ENCODE results near the gene UBLCP1. TPM values are rescaled to one million over a fixed set of nuclear protein-coding genes. Genes with fewer than 3 reads are reported as not detected.
"Not testable (repeated sequence)": the region's sequence is repeated elsewhere in the genome, so short reads cannot be mapped to it uniquely, and the experiment has no call there.

Gene UBLCP1
- total RNA-seq, 2 experiments from 2014 or later: 11.3 to 24.9 TPM

DNA sequence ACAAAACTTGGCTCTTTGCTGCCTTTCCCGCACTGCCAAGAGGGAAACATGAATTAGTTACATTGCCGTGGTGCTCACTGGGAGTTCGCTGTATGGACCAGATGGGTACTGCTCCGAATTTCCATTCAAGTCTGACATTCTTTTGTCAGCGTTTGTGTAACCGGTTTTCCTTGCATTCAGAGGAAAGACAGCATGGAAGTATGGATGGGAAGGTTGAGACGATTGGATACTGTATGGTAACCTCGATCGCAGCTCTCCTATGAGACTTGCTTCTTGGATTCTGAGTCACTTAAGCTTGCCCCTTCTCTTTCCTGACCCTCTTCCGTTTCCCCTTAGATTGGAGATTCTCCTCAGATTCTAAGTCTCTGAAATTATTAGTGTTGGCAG, 625 bp upstream of the UBLCP1 start:
- H3K9me3 ChIP-seq (ENCODE audit: low read length): peaks cover 10% of the 10 kb centered on the region; the same call in 1 of the 2 replicates
- peak overlapping the region; percentile 97 for H3K4me3 ChIP-seq (ENCODE audit: low read depth, low read length, poor library complexity, severe bottlenecking)
- no peak for DNase-seq (ENCODE audit: low spot score)
- no peaks in the 10 kb centered on the region for H3K9me2 ChIP-seq (ENCODE audit: insufficient read depth, low read length)
- H3K4me2 ChIP-seq (ENCODE audit: low read length): peak overlapping the region; percentile 75
- peaks cover 9% of the 10 kb centered on the region; the same call in 1 of the 2 replicates for H3K79me2 ChIP-seq (ENCODE audit: insufficient read depth, low read depth, low read length)
- H3K36me3 ChIP-seq (ENCODE audit: insufficient read depth, low read length): peaks cover 13% of the 10 kb centered on the region; the same call in 1 of the 2 replicates
- H2AFZ ChIP-seq (ENCODE audit: low read length): peak overlapping the region; percentile 89
- peak overlapping the region; percentile 72 for H3K27ac ChIP-seq (ENCODE audit: low read depth, low read length, poor library complexity, severe bottlenecking)
- H4K20me1 ChIP-seq (ENCODE audit: insufficient read depth, low read length): no peaks in the 10 kb centered on the region
- BruUV-seq (replicated peaks): no TSS peak
- CTCF ChIA-PET (ENCODE audit: unreplicated experiment): interaction anchor here (1.0 kb wide), 1 partner anchor 19 kb away, joined by 3 read pairs; no protein-coding TSS in a partner anchor
- intact Hi-C loops (cut with micrococcal nuclease; ENCODE audit: unreplicated experiment): loop anchor here (2.0 to 5.0 kb wide), 2 partner anchors 54 to 105 kb away; partner anchors contain the start of gene RNF145
- TF ChIP-seq EZH2phosphoT487 (IDR thresholded peaks at IDR 0.05; ENCODE audit: borderline replicate concordance, low read depth, low read length): no peak
- TF ChIP-seq, protein P1, sequence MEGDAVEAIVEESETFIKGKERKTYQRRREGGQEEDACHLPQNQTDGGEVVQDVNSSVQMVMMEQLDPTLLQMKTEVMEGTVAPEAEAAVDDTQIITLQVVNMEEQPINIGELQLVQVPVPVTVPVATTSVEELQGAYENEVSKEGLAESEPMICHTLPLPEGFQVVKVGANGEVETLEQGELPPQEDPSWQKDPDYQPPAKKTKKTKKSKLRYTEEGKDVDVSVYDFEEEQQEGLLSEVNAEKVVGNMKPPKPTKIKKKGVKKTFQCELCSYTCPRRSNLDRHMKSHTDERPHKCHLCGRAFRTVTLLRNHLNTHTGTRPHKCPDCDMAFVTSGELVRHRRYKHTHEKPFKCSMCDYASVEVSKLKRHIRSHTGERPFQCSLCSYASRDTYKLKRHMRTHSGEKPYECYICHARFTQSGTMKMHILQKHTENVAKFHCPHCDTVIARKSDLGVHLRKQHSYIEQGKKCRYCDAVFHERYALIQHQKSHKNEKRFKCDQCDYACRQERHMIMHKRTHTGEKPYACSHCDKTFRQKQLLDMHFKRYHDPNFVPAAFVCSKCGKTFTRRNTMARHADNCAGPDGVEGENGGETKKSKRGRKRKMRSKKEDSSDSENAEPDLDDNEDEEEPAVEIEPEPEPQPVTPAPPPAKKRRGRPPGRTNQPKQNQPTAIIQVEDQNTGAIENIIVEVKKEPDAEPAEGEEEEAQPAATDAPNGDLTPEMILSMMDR (conservative IDR thresholded peaks at IDR 0.05; ENCODE audit: low read length): no peak
- H3K4me1 ChIP-seq (ENCODE audit: insufficient read depth, low read length, poor library complexity, severe bottlenecking): peaks cover 17% of the 10 kb centered on the region
- POLR2A ChIA-PET: interaction anchor here (0.9 to 2.7 kb wide), 4 partner anchors 10 to 23 kb away, joined by 3 to 8 read pairs (median 4); no protein-coding TSS in a partner anchor

DNA sequence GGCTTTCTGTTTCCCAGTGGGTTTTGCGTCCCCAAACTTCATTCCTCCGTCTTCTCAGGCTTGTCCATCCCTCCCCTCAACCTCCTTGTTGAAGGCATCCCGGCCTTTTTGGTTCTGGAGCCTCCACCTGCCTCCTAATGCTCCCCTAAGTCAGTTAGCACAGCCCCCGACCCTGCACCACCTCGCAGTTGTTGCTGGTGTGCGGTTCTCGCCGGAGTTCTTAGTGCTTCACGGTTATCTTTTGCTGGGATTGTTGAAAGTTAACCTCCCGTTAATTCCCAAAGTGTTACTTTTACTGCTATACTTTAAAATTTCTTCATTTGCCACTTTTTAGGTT, 447 bp downstream of the UBLCP1 start:
- peaks cover 17% of the 10 kb centered on the region for H3K4me1 ChIP-seq (ENCODE audit: insufficient read depth, low read length, poor library complexity, severe bottlenecking)
- no peaks in the 10 kb centered on the region for H3K9me2 ChIP-seq (ENCODE audit: insufficient read depth, low read length)
- peak overlapping the region; percentile 97 for H3K4me3 ChIP-seq (ENCODE audit: low read depth, low read length, poor library complexity, severe bottlenecking)
- peaks cover 14% of the 10 kb centered on the region; the same call in 1 of the 2 replicates for H3K9me3 ChIP-seq (ENCODE audit: low read length)
- BruUV-seq (replicated peaks): no TSS peak
- peak; percentile 20 for DNase-seq (ENCODE audit: low spot score)
- peak overlapping the region; percentile 75 for H3K4me2 ChIP-seq (ENCODE audit: low read length)
- ChIA-PET CTCF (ENCODE audit: unreplicated experiment) (no interaction called here), POLR2A (interaction anchor here (0.6 to 1.3 kb wide), 3 partner anchors 10 to 1312 kb away, joined by 3 to 5 read pairs (median 3); no protein-coding TSS in a partner anchor)
- H3K27ac ChIP-seq (ENCODE audit: low read depth, low read length, poor library complexity, severe bottlenecking): peak overlapping the region; percentile 72
- peak overlapping the region; percentile 89 for H2AFZ ChIP-seq (ENCODE audit: low read length)
- no peak for TF ChIP-seq EZH2phosphoT487 (IDR thresholded peaks at IDR 0.05; ENCODE audit: borderline replicate concordance, low read depth, low read length)
- H3K79me2 ChIP-seq (ENCODE audit: insufficient read depth, low read depth, low read length): peaks cover 9% of the 10 kb centered on the region; the same call in 1 of the 2 replicates
- intact Hi-C loops (cut with micrococcal nuclease; ENCODE audit: unreplicated experiment): loop anchor here (2.0 to 5.0 kb wide), 2 partner anchors 55 to 106 kb away; partner anchors contain the start of gene RNF145
- H4K20me1 ChIP-seq (ENCODE audit: insufficient read depth, low read length): no peaks in the 10 kb centered on the region
- H3K36me3 ChIP-seq (ENCODE audit: insufficient read depth, low read length): peaks cover 24% of the 10 kb centered on the region

DNA sequence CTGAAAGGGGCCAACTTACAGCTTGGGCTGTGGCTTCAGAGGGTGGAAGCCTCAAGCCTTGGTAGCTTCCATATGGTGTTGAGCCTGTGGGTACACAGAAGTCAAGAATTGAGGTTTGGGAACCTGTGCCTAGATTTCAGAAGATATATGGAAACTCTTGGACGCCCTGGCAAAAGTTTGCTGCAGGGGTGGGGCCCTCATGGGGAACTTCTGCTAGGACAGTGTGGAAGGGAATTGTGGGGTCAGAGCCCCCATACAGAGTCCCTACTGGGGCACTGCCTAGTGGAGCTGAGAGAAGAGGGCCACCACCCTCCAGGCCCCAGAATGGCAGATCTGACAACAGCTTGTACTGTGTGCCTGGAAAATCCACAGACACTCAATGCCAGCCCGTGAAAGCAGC, 3.7 kb downstream of the UBLCP1 start:
- BruUV-seq (replicated peaks); H4K20me1 ChIP-seq (ENCODE audit: insufficient read depth, low read length); CTCF ChIA-PET (ENCODE audit: unreplicated experiment); H2AFZ ChIP-seq (ENCODE audit: low read length); DNase-seq (ENCODE audit: low spot score); H3K79me2 ChIP-seq (ENCODE audit: insufficient read depth, low read depth, low read length); H3K4me3 ChIP-seq (ENCODE audit: low read depth, low read length, poor library complexity, severe bottlenecking); H3K27ac ChIP-seq (ENCODE audit: low read depth, low read length, poor library complexity, severe bottlenecking); intact Hi-C loops (cut with micrococcal nuclease; ENCODE audit: unreplicated experiment); H3K4me2 ChIP-seq (ENCODE audit: low read length); H3K9me2 ChIP-seq (ENCODE audit: insufficient read depth, low read length): not testable (repeated sequence)
- H3K36me3 ChIP-seq (ENCODE audit: insufficient read depth, low read length): peaks cover 52% of the 10 kb centered on the region
- POLR2A ChIA-PET: interaction anchor here (0.7 to 1.3 kb wide), 2 partner anchors 18 to 486 kb away, joined by 3 read pairs; no protein-coding TSS in a partner anchor
- H3K9me3 ChIP-seq (ENCODE audit: low read length): peaks cover 14% of the 10 kb centered on the region; the same call in 1 of the 2 replicates
- peaks cover 17% of the 10 kb centered on the region for H3K4me1 ChIP-seq (ENCODE audit: insufficient read depth, low read length, poor library complexity, severe bottlenecking)
